Keratinocyte (primary cell): ENCODE data around the gene FAM227A.

Source experiments
- CTCF ChIP-seq, 3 experiments: IDR thresholded peaks in 1 of 3; conservative IDR thresholded peaks in 1 of 3; optimal IDR thresholded peaks in 1 of 3; 2 replicates in 2 of 3; 3 replicates in 1 of 3; pipeline versions ENCODE3 to v1.5.1; 2011; ENCODE audit warnings: low read length in 3 of 3, mild to moderate bottlenecking in 3 of 3, moderate library complexity in 2 of 3, control low read depth in 1 of 3, inconsistent platforms in 1 of 3; ENCODE audit not compliant: insufficient read depth in 2 of 3; ENCODE audit errors: extremely low read depth in 1 of 3
- EZH2 ChIP-seq: IDR thresholded peaks from one replicate; pipeline ENCODE4 v1.6.1; 2012; ENCODE audit warnings: inconsistent platforms, mild to moderate bottlenecking, low read length, moderate library complexity

GRCh38 chr22:38578505-38578904, 77.7 kb downstream of the FAM227A start:
- TF ChIP-seq CTCF (optimal IDR thresholded peaks at IDR 0.05 in 1 of 3, IDR thresholded peaks at IDR 0.05 in 1 of 3, conservative IDR thresholded peaks at IDR 0.05 in 1 of 3; ENCODE audit: extremely low read depth in 1 of 3, insufficient read depth in 2 of 3, low read length in 3 of 3): no peak
- no peak for TF ChIP-seq EZH2
